ENCODE data around the gene TNS3. TPM values are rescaled to one million over a fixed set of nuclear protein-coding genes. Genes with fewer than 3 reads are reported as not detected.

The TNS3 gene
- total and polyA plus RNA-seq, 2 of the 13 experiments (the other 11 are each of a cell fraction or from before 2014, with no cell fraction given), result 52.9 to 55.7 TPM

GRCh38 chr7:47351233-47352154, 230.4 kb downstream of the TNS3 start (continued):
- no peak for TF ChIP-seq ZNF512 (CRISPR knock-in tag; IDR thresholded peaks at IDR 0.05)
- TF ChIP-seq TARDBP (CRISPR knock-in tag; IDR thresholded peaks at IDR 0.05), result 0 out of 2 replicates have a peak, but pooled peaks have one; percentile 23
- peak; percentile 22 for TF ChIP-seq RBM22 (optimal IDR thresholded peaks at IDR 0.05; ENCODE audit: low read length)
- TF ChIP-seq TFDP1 (CRISPR knock-in tag; IDR thresholded peaks at IDR 0.05; ENCODE audit: borderline replicate concordance), result no peak
- no peak for TF ChIP-seq ZNF788 (CRISPR knock-in tag; IDR thresholded peaks at IDR 0.05; ENCODE audit: borderline replicate concordance)
- TF ChIP-seq TCF7 (IDR thresholded peaks at IDR 0.05; ENCODE audit: low read depth), result no peak
- no peak for TF ChIP-seq FOXK1 (CRISPR knock-in tag; IDR thresholded peaks at IDR 0.05; ENCODE audit: borderline replicate concordance, low read depth)

- H3K36me3 ChIP-seq (replicated peaks in 1 of 2; ENCODE audit: control insufficient read depth in 1 of 2, insufficient read depth in 2 of 2, low read length in 2 of 2), result peaks cover 39 to 86% of the 10 kb centered on the region in 2 experiments
- H3K9ac ChIP-seq (ENCODE audit: insufficient read depth, low read depth, low read length), result no peak overlapping the region
- H3K27me3 ChIP-seq (ENCODE audit: control insufficient read depth in 1 of 2, insufficient read depth in 2 of 2, low read length in 2 of 2), result no peaks in the 10 kb centered on the region
- POLR2A ChIA-PET, result no interaction called here
- CTCF ChIA-PET (ENCODE audit: low intra/inter-chr PET ratio, low total read pairs), result no interaction called here
- H3K27ac ChIP-seq (ENCODE audit: extremely low read length, insufficient read depth, low read length), result no peak overlapping the region
- DNase-seq (ENCODE audit: low spot score), result no peak
- WGBS (ENCODE audit: low lambda C conversion rate), result 99% methylated on average over 5 of the region's 5 CpGs
- peaks cover 11% of the 10 kb centered on the region for H3K79me2 ChIP-seq (ENCODE audit: insufficient read depth, low read length)
- no TSS peak for BruUV-seq (replicated peaks)
- no peaks in the 10 kb centered on the region for H3K9me3 ChIP-seq (ENCODE audit: low read length)
- in situ Hi-C loops (cut with HindIII; ENCODE audit: extremely low pct_ligation_motif_present, low pct_unique_long_range_greater_than_20kb) (no loop called here), intact Hi-C loops (cut with micrococcal nuclease; ENCODE audit: unreplicated experiment) (no loop called here)
- no peaks in the 10 kb centered on the region for H3K4me1 ChIP-seq (ENCODE audit: insufficient read depth, low read length)
- no peak for ATAC-seq
- H3K4me2 ChIP-seq (ENCODE audit: low read depth, low read length), result no peak overlapping the region
- no peak for FAIRE-seq
- no peak overlapping the region for H2AFZ ChIP-seq (ENCODE audit: low read length)
- H3K4me3 ChIP-seq (replicated peaks in 1 of 3; ENCODE audit: insufficient read depth in 1 of 3, low read depth in 2 of 3, low read length in 3 of 3), result no peak overlapping the region
- H4K20me1 ChIP-seq (ENCODE audit: insufficient read depth, low read length), result peaks cover 52% of the 10 kb centered on the region; the same call in 1 of the 2 replicates
- TF ChIP-seq RAD21 (CRISPR knock-in tag; IDR thresholded peaks at IDR 0.05), result no peak
- no peak for TF ChIP-seq HMGA1 (CRISPR knock-in tag; conservative IDR thresholded peaks at IDR 0.05)
- no peak for TF ChIP-seq GRHL1 (CRISPR knock-in tag; conservative IDR thresholded peaks at IDR 0.05)
- no peak for TF ChIP-seq RELA (CRISPR knock-in tag; IDR thresholded peaks at IDR 0.05)
Measured at GRCh38 chr7:47350425-47350824, 231.5 kb downstream of the TNS3 start.

Data from HepG2 (cell line).